K562 (cell line): ENCODE results near the gene GRHL3. TPM values are rescaled to one million over a fixed set of nuclear protein-coding genes. Genes with fewer than 3 reads are reported as not detected.

Source experiments
- ATF3 ChIP-seq, 2 experiments: fragments of 450-650 bp in 1 of 2; sonication (generic) in 1 of 2; formaldehyde crosslinking in 1 of 2; IDR thresholded peaks in 1 of 2; conservative IDR thresholded peaks in 1 of 2; 2 replicates each; pipeline versions ENCODE4 v1.6.1 to v1.8.1; 2016 to 2023; ENCODE audit warnings: mild to moderate bottlenecking in 2 of 2, moderate library complexity in 2 of 2, inconsistent platforms in 1 of 2, missing genetic modification reagents in 1 of 2
- CEBPG ChIP-seq, 3 experiments: fragments of 200-800 bp in 1 of 3; sonication (Bioruptor generic) in 1 of 3; sonication (generic) in 1 of 3; formaldehyde crosslinking in 1 of 3; IDR thresholded peaks in 2 of 3; conservative IDR thresholded peaks in 1 of 3; 2 replicates each; pipeline versions ENCODE4 v1.6.1 to v1.8.0; 2016 to 2022; ENCODE audit warnings: missing compliant biosample characterization in 2 of 3, missing genetic modification characterization in 2 of 3, mild to moderate bottlenecking in 1 of 3, missing genetic modification reagents in 1 of 3
- MEIS2 ChIP-seq: fragments of 450-650 bp; IDR thresholded peaks from 2 replicates; pipeline ENCODE4 v1.6.1; 2014; ENCODE audit warnings: mild to moderate bottlenecking; ENCODE audit not compliant: partially characterized antibody
- MXI1 ChIP-seq: IDR thresholded peaks from 2 replicates; pipeline ENCODE4 v1.6.1; 2011; ENCODE audit warnings: low read depth, mild to moderate bottlenecking, improper control_type of control experiment, low read length
- NFATC3 ChIP-seq: fragments of 450-650 bp; IDR thresholded peaks from 2 replicates; pipeline ENCODE4 v1.6.1; 2017; ENCODE audit warnings: mild to moderate bottlenecking
- POLR2AphosphoS2 ChIP-seq: IDR thresholded peaks from 2 replicates; pipeline ENCODE4 v1.6.1; 2012; ENCODE audit warnings: low read length, improper control_type of control experiment
- PREB ChIP-seq: sonication (generic); formaldehyde crosslinking; IDR thresholded peaks from 2 replicates; pipeline ENCODE4 v1.8.1; 2023; ENCODE audit warnings: mild to moderate bottlenecking, missing genetic modification reagents
- RBM15 ChIP-seq: fragments of 200-400 bp; formaldehyde crosslinking; IDR thresholded peaks from 2 replicates; pipeline ENCODE4 v1.6.1; 2018; ENCODE audit warnings: mild to moderate bottlenecking, low read length, moderate library complexity; ENCODE audit not compliant: insufficient read depth
- SIN3B ChIP-seq: fragments of 450-650 bp; IDR thresholded peaks from 2 replicates; pipeline ENCODE4 v1.6.1; 2017; ENCODE audit warnings: low read depth, mild to moderate bottlenecking, moderate library complexity
- TBP ChIP-seq: optimal IDR thresholded peaks from 2 replicates; pipeline ENCODE3; 2011; ENCODE audit warnings: low read depth, low read length, improper control_type of control experiment
- TGIF2 ChIP-seq: sonication (generic); formaldehyde crosslinking; IDR thresholded peaks from 2 replicates; pipeline ENCODE4 v1.8.1; 2022; ENCODE audit warnings: mild to moderate bottlenecking, missing genetic modification reagents, moderate library complexity
- THRAP3 ChIP-seq: fragments of 450-650 bp; IDR thresholded peaks from 2 replicates; pipeline ENCODE4 v1.6.1; 2016; ENCODE audit warnings: mild to moderate bottlenecking, inconsistent platforms, borderline replicate concordance
- ZFPM2 ChIP-seq: fragments of 250-450 bp; sonication (Bioruptor Pico); IDR thresholded peaks from 2 replicates; pipeline ENCODE4 v1.5.1; 2022; ENCODE audit warnings: mild to moderate bottlenecking
- ZNF3 ChIP-seq: fragments of 250-450 bp; sonication (Bioruptor Pico); IDR thresholded peaks from 2 replicates; pipeline ENCODE4 v1.5.0; 2021; ENCODE audit warnings: mild to moderate bottlenecking, moderate library complexity
- ZNF695 ChIP-seq: fragments of 450-650 bp; formaldehyde crosslinking; IDR thresholded peaks from 2 replicates; pipeline ENCODE4 v1.4.0; 2020; ENCODE audit warnings: mild to moderate bottlenecking, moderate library complexity
- polyA plus RNA-seq, 8 experiments: library from polyadenylated mRNA; depleted of rRNA in 4 of 8; stranded (reverse) in 5 of 8; unstranded in 3 of 8; fragments of >200 nt; fragmentation: Nextera tagmentation in 2 of 8; fragmentation: Illumina TruSeq in 1 of 8; extraction: Ambion mirVana in 2 of 8; extraction: Trizol in 1 of 8; gene quantifications; 2 replicates each; pipeline versions ENCODE4 v1.2.1 to v1.2.3, GENCODE V29; 2011 to 2014; ENCODE audit warnings: inconsistent platforms in 1 of 8, missing spikeins in 1 of 8
- total RNA-seq, 7 experiments: library from RNA; depleted of rRNA in 6 of 7; stranded (reverse); fragments of >200 nt in 6 of 7; fragmentation: Illumina TruSeq in 2 of 7; extraction: Trizol in 2 of 7; gene quantifications; 2 replicates each; pipeline versions ENCODE4 v1.2.1 to v1.2.3, GENCODE V29; 2011 to 2021; ENCODE audit warnings: low replicate concordance in 1 of 7

The GRHL3 gene
- total and polyA plus RNA-seq, 9 of the 15 experiments (the other 6 are each of a cell fraction or from before 2014, with no cell fraction given), result 0.01 to 0.04 TPM; not detected in 7

GRCh38 chr1:24364975-24365678 is 46.0 kb downstream of the GRHL3 start (continued):
- TF ChIP-seq CEBPG (CRISPR knock-in tag; IDR thresholded peaks at IDR 0.05), result 0 out of 2 replicates have a peak, but pooled peaks have one; percentile 11
- peak in 1 of 2 experiments; percentile 80; a peak in 2 of 4 replicates for TF ChIP-seq CEBPG (tag; conservative IDR thresholded peaks at IDR 0.05 in 1 of 2, IDR thresholded peaks at IDR 0.05 in 1 of 2)
- no peak for TF ChIP-seq THRAP3
- TF ChIP-seq TBP, result no peak
- TF ChIP-seq RBM15, result no peak
- no peak for TF ChIP-seq ZNF3 (CRISPR knock-in tag)
- TF ChIP-seq POLR2AphosphoS2, result no peak
- no peak for TF ChIP-seq NFATC3
- no peak for TF ChIP-seq ZFPM2 (CRISPR knock-in tag)
- no peak for TF ChIP-seq SIN3B
- TF ChIP-seq TGIF2, result no peak
- no peak for TF ChIP-seq MXI1
- TF ChIP-seq ATF3 (IDR thresholded peaks at IDR 0.05), result peak; percentile 93
- TF ChIP-seq ATF3 (CRISPR knock-in tag; conservative IDR thresholded peaks at IDR 0.05), result peak; percentile 70; the same call in 1 of the 2 replicates
- no peak for TF ChIP-seq ZNF695
- peak; percentile 30 for TF ChIP-seq MEIS2
- peak; percentile 52; the same call in 1 of the 2 replicates for TF ChIP-seq PREB
